DND-41 (cell line): Measurements from ENCODE around the gene ZFAND6.

Experiments used
- ATAC-seq: fragments of 200-7000 bp; cut with Tn5 transposase; 3 replicates; pipeline ENCODE4 v1.9.1; 2021; ENCODE audit warnings: low read depth; ENCODE audit not compliant: insufficient read depth
- DNase-seq: peaks from one replicate; pipeline ENCODE4 v3.0.0-alpha.2; 2020
- H2AFZ ChIP-seq: 2 replicates; pipeline ENCODE4 v1.6.0; 2012; ENCODE audit warnings: low read depth, low read length
- H3K27ac ChIP-seq: 2 replicates; pipeline ENCODE4 v1.5.1; 2012; ENCODE audit warnings: low read length, inconsistent platforms
- H3K27me3 ChIP-seq: fragments of 200-600 bp; sonication (generic); 2 replicates; pipeline ENCODE4 v1.6.0; 2012; ENCODE audit warnings: low read length, mild to moderate bottlenecking, inconsistent platforms; ENCODE audit not compliant: insufficient read depth, poor library complexity
- H3K36me3 ChIP-seq: 2 replicates; pipeline ENCODE4 v1.5.1; 2012; ENCODE audit warnings: low read length, inconsistent platforms; ENCODE audit not compliant: insufficient read depth
- H3K4me1 ChIP-seq: 2 replicates; pipeline ENCODE4 v1.5.1; 2012; ENCODE audit warnings: mild to moderate bottlenecking, low read length; ENCODE audit not compliant: insufficient read depth
- H3K4me2 ChIP-seq: 2 replicates; pipeline ENCODE4 v1.6.0; 2012; ENCODE audit warnings: mild to moderate bottlenecking, moderate library complexity, low read length, inconsistent platforms; ENCODE audit not compliant: insufficient read depth
- H3K4me3 ChIP-seq, 2 experiments: fragments of 200-600 bp in 1 of 2; shearing (Covaris generic) in 1 of 2; 2 replicates each; pipeline ENCODE4 v1.5.1; 2012 to 2016; ENCODE audit warnings: inconsistent platforms in 2 of 2, low read length in 2 of 2, mild to moderate bottlenecking in 2 of 2, low read depth in 1 of 2, moderate library complexity in 1 of 2
- H3K79me2 ChIP-seq: 2 replicates; pipeline ENCODE4 v1.6.0; 2012; ENCODE audit warnings: low read length, inconsistent platforms; ENCODE audit not compliant: insufficient read depth
- H3K9ac ChIP-seq: 2 replicates; pipeline ENCODE4 v1.6.0; 2012; ENCODE audit warnings: low read depth, mild to moderate bottlenecking, inconsistent platforms, low read length, moderate library complexity
- H3K9me3 ChIP-seq: 2 replicates; pipeline ENCODE4 v1.5.1; 2012; ENCODE audit warnings: low read length, moderate library complexity, mild to moderate bottlenecking, inconsistent platforms; ENCODE audit not compliant: insufficient read depth, severe bottlenecking
- H4K20me1 ChIP-seq: 2 replicates; pipeline ENCODE4 v1.6.0; 2012; ENCODE audit warnings: low read length; ENCODE audit not compliant: insufficient read depth
- CTCF ChIP-seq: IDR thresholded peaks from 2 replicates; pipeline ENCODE4 v1.5.1; 2012; ENCODE audit warnings: borderline replicate concordance, low read length, moderate library complexity, mild to moderate bottlenecking; ENCODE audit not compliant: poor library complexity, severe bottlenecking; ENCODE audit errors: extremely low read depth
- EZH2 ChIP-seq: IDR thresholded peaks from 3 replicates; pipeline ENCODE4 v1.6.1; 2012; ENCODE audit warnings: borderline replicate concordance, low read depth, mild to moderate bottlenecking, moderate library complexity, low read length, inconsistent platforms; ENCODE audit not compliant: severe bottlenecking

ZFAND6 gene

GRCh38 chr15:80066912-80067311 lies 7.4 kb downstream of the ZFAND6 start:
- Histone ChIP-seq H3K4me3 (no peak overlapping the region), H3K9ac (no peak overlapping the region), H3K4me2 (no peak overlapping the region), H3K36me3 (no peaks in the 10 kb centered on the region), H2AFZ (no peak overlapping the region), H3K79me2 (peaks cover 97% of the 10 kb centered on the region), H3K4me1 (peaks cover 22% of the 10 kb centered on the region), H4K20me1 (peaks cover 6% of the 10 kb centered on the region; the same call in 1 of the 2 replicates), H3K27ac (no peak overlapping the region), H3K27me3 (no peaks in the 10 kb centered on the region), H3K9me3 (no peaks in the 10 kb centered on the region)
- TF ChIP-seq EZH2 = no peak
- TF ChIP-seq CTCF = no peak
- ATAC-seq (no peak), DNase-seq (no peak)

GRCh38 chr15:80068578-80068977 lies 9.1 kb downstream of the ZFAND6 start:
- no peak overlapping the region for H3K27ac ChIP-seq
- no peak for TF ChIP-seq EZH2
- no peak for TF ChIP-seq CTCF
- no peak for ATAC-seq
- no peaks in the 10 kb centered on the region for H3K36me3 ChIP-seq
- DNase-seq = no peak
- H3K4me2 ChIP-seq = no peak overlapping the region
- H3K4me1 ChIP-seq = peaks cover 25% of the 10 kb centered on the region
- H2AFZ ChIP-seq = no peak overlapping the region
- no peak overlapping the region for H3K4me3 ChIP-seq
- peaks cover 6% of the 10 kb centered on the region; the same call in 1 of the 2 replicates for H4K20me1 ChIP-seq
- H3K9ac ChIP-seq = no peak overlapping the region
- no peaks in the 10 kb centered on the region for H3K27me3 ChIP-seq
- peaks cover 96% of the 10 kb centered on the region for H3K79me2 ChIP-seq
- H3K9me3 ChIP-seq = no peaks in the 10 kb centered on the region

DNA sequence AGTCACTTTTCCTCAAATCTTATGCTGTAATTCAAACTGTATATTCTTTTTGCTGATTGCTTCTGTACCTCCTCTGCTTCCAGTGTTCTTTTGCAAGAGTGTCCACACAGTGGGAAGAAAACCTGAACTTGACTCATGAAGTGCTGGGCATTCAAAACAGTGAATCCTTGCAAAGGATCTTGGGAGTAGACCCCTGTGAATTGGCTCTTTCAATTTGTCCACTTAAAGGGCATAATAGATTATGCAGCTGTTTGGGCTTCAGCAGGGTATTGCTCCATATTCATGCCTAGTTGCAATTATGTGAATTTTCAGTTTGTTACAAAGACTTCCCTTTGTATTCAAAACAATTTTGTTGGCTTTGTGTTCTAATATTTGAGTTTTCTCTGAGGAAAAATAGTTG lies 11.4 kb downstream of the ZFAND6 start:
- Histone ChIP-seq H3K4me1 (peaks cover 32% of the 10 kb centered on the region), H3K9me3 (no peaks in the 10 kb centered on the region), H3K27me3 (no peaks in the 10 kb centered on the region), H3K4me3 (no peak overlapping the region), H3K4me2 (peak overlapping the region; percentile 63; the same call in 1 of the 2 replicates), H3K9ac (no peak overlapping the region), H3K36me3 (no peaks in the 10 kb centered on the region), H4K20me1 (peaks cover 4% of the 10 kb centered on the region; the same call in 1 of the 2 replicates), H3K27ac (no peak overlapping the region), H2AFZ (no peak overlapping the region), H3K79me2 (peaks cover 97% of the 10 kb centered on the region)
- TF ChIP-seq EZH2 (no peak), CTCF (no peak)
- ATAC-seq = no peak
- DNase-seq = no peak

GRCh38 chr15:80071652-80072051 lies 12.2 kb downstream of the ZFAND6 start:
- H3K36me3 ChIP-seq = no peaks in the 10 kb centered on the region
- H3K9ac ChIP-seq = peak overlapping the region; percentile 47
- H3K27me3 ChIP-seq = no peaks in the 10 kb centered on the region
- no peak for ATAC-seq
- H4K20me1 ChIP-seq = peaks cover 2% of the 10 kb centered on the region; the same call in 1 of the 2 replicates
- H3K4me3 ChIP-seq = peak overlapping the region; percentile 40 to 62
- H3K9me3 ChIP-seq = no peaks in the 10 kb centered on the region
- peak overlapping the region; percentile 63 for H3K4me2 ChIP-seq
- no peak for DNase-seq
- H2AFZ ChIP-seq = peak overlapping the region; percentile 59
- peak overlapping the region; percentile 61 for H3K27ac ChIP-seq
- peaks cover 32% of the 10 kb centered on the region for H3K4me1 ChIP-seq
- H3K79me2 ChIP-seq = peaks cover 97% of the 10 kb centered on the region
- no peak for TF ChIP-seq EZH2
- no peak for TF ChIP-seq CTCF
